OCI-LY1 (cell line): ENCODE measurements around the gene CKMT2.

ENCODE experiments used
- H2AFZ ChIP-seq: fragments of 200-600 bp; sonication (generic), shearing (Covaris generic); 2 replicates; pipeline ENCODE4 v1.6.0; 2014; ENCODE audit warnings: antibody characterized with exemption, mild to moderate bottlenecking, low read length
- H3F3A ChIP-seq: fragments of 200-600 bp; sonication (generic), shearing (Covaris generic); 2 replicates; pipeline ENCODE4 v1.6.0; 2014; ENCODE audit warnings: mild to moderate bottlenecking, antibody characterized with exemption, low read length, moderate library complexity; ENCODE audit not compliant: insufficient read depth
- H3K27ac ChIP-seq: fragments of 200-600 bp; sonication (generic); 2 replicates; pipeline ENCODE4 v1.5.1; 2014; ENCODE audit warnings: low read length, mixed run types, mild to moderate bottlenecking, low read depth; ENCODE audit not compliant: poor library complexity, severe bottlenecking
- H3K27me3 ChIP-seq: fragments of 200-600 bp; sonication (generic); 2 replicates; pipeline ENCODE4 v1.6.0; 2014; ENCODE audit warnings: antibody characterized with exemption, mild to moderate bottlenecking, low read length, moderate library complexity; ENCODE audit not compliant: insufficient read depth
- H3K36me3 ChIP-seq: fragments of 200-600 bp; sonication (generic); 2 replicates; pipeline ENCODE4 v1.6.1; 2014; ENCODE audit warnings: mild to moderate bottlenecking, antibody characterized with exemption, low read length, moderate library complexity, mixed read lengths; ENCODE audit not compliant: insufficient read depth
- H3K4me1 ChIP-seq: fragments of 200-600 bp; sonication (generic); 2 replicates; pipeline ENCODE4 v1.5.1; 2014; ENCODE audit warnings: mild to moderate bottlenecking, low read length, moderate library complexity; ENCODE audit not compliant: insufficient read depth, severe bottlenecking
- H3K4me2 ChIP-seq: fragments of 200-600 bp; sonication (generic), shearing (Covaris generic); 2 replicates; pipeline ENCODE4 v1.6.1; 2014; ENCODE audit warnings: low read length
- H3K4me3 ChIP-seq: fragments of 200-600 bp; sonication (generic); 2 replicates; pipeline ENCODE4 v1.5.1; 2014; ENCODE audit warnings: low read length, low read depth, mild to moderate bottlenecking, mixed read lengths; ENCODE audit not compliant: poor library complexity, severe bottlenecking
- H3K79me2 ChIP-seq: fragments of 200-600 bp; shearing (Covaris generic); 2 replicates; pipeline ENCODE4 v1.6.1; 2016; ENCODE audit warnings: mixed run types, low read length, mixed read lengths; ENCODE audit not compliant: insufficient read depth
- H3K9ac ChIP-seq: fragments of 200-600 bp; sonication (generic), shearing (Covaris generic); 2 replicates; pipeline ENCODE4 v1.6.1; 2014; ENCODE audit warnings: mild to moderate bottlenecking, low read length, mixed read lengths
- H3K9me2 ChIP-seq: fragments of 200-600 bp; sonication (generic), shearing (Covaris generic); 2 replicates; pipeline ENCODE4 v1.6.1; 2014; ENCODE audit warnings: low read depth, mild to moderate bottlenecking, low read length, mixed read lengths
- H3K9me3 ChIP-seq: fragments of 200-600 bp; shearing (Covaris generic); 2 replicates; pipeline ENCODE4 v1.6.1; 2014; ENCODE audit warnings: low read length, mixed read lengths
- H4K20me1 ChIP-seq: fragments of 200-600 bp; sonication (generic), shearing (Covaris generic); 2 replicates; pipeline ENCODE4 v1.6.0; 2016; ENCODE audit warnings: mild to moderate bottlenecking, low read length; ENCODE audit not compliant: insufficient read depth
- CTCF ChIP-seq: fragments of 200-600 bp; sonication (generic), shearing (Covaris generic); IDR thresholded peaks from 2 replicates; pipeline ENCODE4 v1.5.1; 2017; ENCODE audit warnings: mild to moderate bottlenecking, antibody characterized with exemption, low read length, moderate library complexity, mixed read lengths
- EZH2 ChIP-seq: fragments of 200-600 bp; sonication (generic), shearing (Covaris generic); IDR thresholded peaks from 2 replicates; pipeline ENCODE4 v1.8.0; 2017; ENCODE audit warnings: borderline replicate concordance, mixed run types, mild to moderate bottlenecking, antibody characterized with exemption, low read length, moderate library complexity, mixed read lengths

CKMT2 gene

GRCh38 chr5:81310402-81311063 lies 77.4 kb downstream of the CKMT2 start:
- Histone ChIP-seq H3K9me3 (no peaks in the 10 kb centered on the region), H3K79me2 (no peaks in the 10 kb centered on the region), H2AFZ (no peak overlapping the region), H3K36me3 (peaks cover 46% of the 10 kb centered on the region), H3K27ac (no peak overlapping the region), H3K27me3 (no peaks in the 10 kb centered on the region), H3K9me2 (no peaks in the 10 kb centered on the region), H3F3A (no peaks in the 10 kb centered on the region), H3K4me1 (no peaks in the 10 kb centered on the region), H3K9ac (no peak overlapping the region), H3K4me2 (no peak overlapping the region), H4K20me1 (no peaks in the 10 kb centered on the region), H3K4me3 (no peak overlapping the region)
- no peak for TF ChIP-seq CTCF
- TF ChIP-seq EZH2 = no peak

- Histone ChIP-seq H3K4me1 (no peaks in the 10 kb centered on the region), H3K4me3 (no peak overlapping the region), H3K27me3 (no peaks in the 10 kb centered on the region), H3K79me2 (no peaks in the 10 kb centered on the region), H3K9me2 (no peaks in the 10 kb centered on the region), H4K20me1 (no peaks in the 10 kb centered on the region), H3F3A (no peaks in the 10 kb centered on the region), H2AFZ (no peak overlapping the region), H3K4me2 (no peak overlapping the region), H3K27ac (no peak overlapping the region), H3K9me3 (no peaks in the 10 kb centered on the region), H3K36me3 (peaks cover 42% of the 10 kb centered on the region), H3K9ac (no peak overlapping the region)
- no peak for TF ChIP-seq CTCF
- no peak for TF ChIP-seq EZH2
These were observed 80.2 kb downstream of the CKMT2 start for GRCh38 chr5:81313278-81313677.

GRCh38 chr5:81313686-81314085 lies 80.6 kb downstream of the CKMT2 start:
- peaks cover 42% of the 10 kb centered on the region for H3K36me3 ChIP-seq
- no peak overlapping the region for H2AFZ ChIP-seq
- H3K4me1 ChIP-seq = no peaks in the 10 kb centered on the region

More at GRCh38 chr5:81313686-81314085, 80.6 kb downstream of the CKMT2 start:
- Histone ChIP-seq H3K9me3 (no peaks in the 10 kb centered on the region), H3K9ac (no peak overlapping the region), H4K20me1 (no peaks in the 10 kb centered on the region), H3K4me3 (no peak overlapping the region), H3K9me2 (no peaks in the 10 kb centered on the region), H3K27ac (no peak overlapping the region), H3F3A (no peaks in the 10 kb centered on the region), H3K27me3 (no peaks in the 10 kb centered on the region), H3K4me2 (no peak overlapping the region), H3K79me2 (no peaks in the 10 kb centered on the region)
- TF ChIP-seq CTCF (no peak), EZH2 (no peak)
